Esophagus squamous epithelium (tissue), 4 donors: ENCODE data around the gene SPTLC3.

Experiments used
- CTCF ChIP-seq, 6 experiments: fragments of 450-650 bp in 4 of 6; fragments of 200-600 bp in 2 of 6; sonication (generic) in 2 of 6; IDR thresholded peaks; one replicate each; pipeline ENCODE4 v1.5.1; 2016 to 2019; ENCODE audit warnings: antibody characterized with exemption in 6 of 6, mild to moderate bottlenecking in 4 of 6, moderate library complexity in 4 of 6
- POLR2A ChIP-seq, 4 donors: fragments of 450-650 bp; IDR thresholded peaks; one replicate each; pipeline ENCODE4 v1.6.1; 2017; ENCODE audit warnings: antibody characterized with exemption in 4 of 4, mild to moderate bottlenecking in 4 of 4, moderate library complexity in 3 of 4

GRCh38 chr20:13101276-13101675 lies 92.5 kb downstream of the SPTLC3 start:
- TF ChIP-seq POLR2A (IDR thresholded peaks at IDR 0.05) (no peak), CTCF (IDR thresholded peaks at IDR 0.05) (no peak)
